Adrenal gland (tissue), 12 donors: ENCODE results near the gene GGT6. TPM values are rescaled to one million over a fixed set of nuclear protein-coding genes. Genes with fewer than 3 reads are reported as not detected.
"Not testable (repeated sequence)": the region's sequence is repeated elsewhere in the genome, so short reads cannot be mapped to it uniquely, and the experiment has no call there.

ENCODE experiments used
- DNase-seq, 7 donors: peaks; one replicate each; pipeline ENCODE4 v3.0.0-alpha.2; 2019 to 2020
- H3K27ac ChIP-seq, 5 donors: fragments of 200-600 bp; sonication (generic) in 4 of 5; 1 replicate in 3 of 5; 2 replicates in 2 of 5; pipeline versions ENCODE4 v1.5.1 to v1.8.0; 2016 to 2020; ENCODE audit warnings: mild to moderate bottlenecking in 1 of 5
- H3K27me3 ChIP-seq: fragments of 200-600 bp; 2 replicates; pipeline ENCODE4 v1.8.0; 2021
- H3K36me3 ChIP-seq, 2 donors: fragments of 200-600 bp; replicated peaks in 1 of 2; 1 replicate in 1 of 2; 2 replicates in 1 of 2; pipeline versions ENCODE4 v1.5.1 to v1.8.0; 2018 to 2022
- H3K4me1 ChIP-seq, 2 donors: fragments of 200-600 bp; replicated peaks in 1 of 2; 1 replicate in 1 of 2; 2 replicates in 1 of 2; pipeline versions ENCODE4 v1.5.1 to v1.8.0; 2018 to 2021
- H3K4me3 ChIP-seq, 4 donors: fragments of 200-600 bp; sonication (generic) in 3 of 4; one replicate each; pipeline ENCODE4 v1.5.1; 2016 to 2018
- H3K9me3 ChIP-seq, 3 donors: fragments of 200-600 bp; sonication (generic) in 1 of 3; replicated peaks in 1 of 3; 1 replicate in 2 of 3; 2 replicates in 1 of 3; pipeline versions ENCODE4 v1.5.1 to v1.8.0; 2016 to 2021
- CTCF ChIP-seq, 6 experiments: fragments of 450-650 bp in 4 of 6; fragments of 200-600 bp in 2 of 6; sonication (generic) in 1 of 6; IDR thresholded peaks; 1 replicate in 5 of 6; 2 replicates in 1 of 6; pipeline versions ENCODE4 v1.5.1 to v1.8.0; 2016 to 2021; ENCODE audit warnings: antibody characterized with exemption in 6 of 6, mild to moderate bottlenecking in 2 of 6, moderate library complexity in 1 of 6
- POLR2A ChIP-seq, 2 donors: fragments of 450-650 bp; IDR thresholded peaks; one replicate each; pipeline ENCODE4 v1.6.1; 2017; ENCODE audit warnings: antibody characterized with exemption in 2 of 2, mild to moderate bottlenecking in 2 of 2, moderate library complexity in 1 of 2
- WGBS, 4 donors: extraction: QIAGEN DNeasy Blood & Tissue Kit in 2 of 4; methylation state at CpG; one replicate each; pipeline versions ENCODE4 v1.1.5 to v1.1.7; 2013 to 2017; 5-methylcytosine and 5-hydroxymethylcytosine counted together
- intact Hi-C, 2 donors: fragments of 100-400 bp; cut with DNase I; formaldehyde crosslinking; loops; one replicate each; pipeline versions ENCODE4 v1.14.1 to v1.15.0; 2022 to 2023
- polyA plus RNA-seq, 3 donors: library from polyadenylated mRNA; stranded (reverse); fragments of 200-250 nt in 2 of 3; fragments of 350-450 nt in 1 of 3; fragmentation: Illumina TruSeq in 1 of 3; extraction: RNeasy Lipid Tissue Mini Kit (QIAGEN cat#74804) in 1 of 3; gene quantifications; one replicate each; pipeline ENCODE4 v1.2.3, GENCODE V29; 2013 to 2014
- total RNA-seq, 9 donors: library from RNA; depleted of rRNA in 4 of 9; stranded (reverse); fragments of >200 nt in 4 of 9; fragments of 120-200 nt in 1 of 9; fragmentation: NEBNext Ultra II Directional in 1 of 9; extraction: Animal tissue kit (Norgen Biotek cat#: 25700) in 1 of 9; gene quantifications; one replicate each; pipeline versions ENCODE4 v1.1.0 to v1.2.4, GENCODE V29; 2013 to 2023
- donor health status: healthy with polysubstance abuse.
- donor health status: Bipolar disorder and iron deficiency.
- donor health status: DM: yes; HTN: yes; CAD: no.
- donor health status: DM: no; HTN: no; CAD: no.
- donor health status: DM: no; HTN: no; CAD: no.
- donor health status: DM: yes; HTN: yes; CAD: no.

GGT6 gene
- total and polyA plus RNA-seq, 12 donors = 0.06 to 4.2 (median 0.88) TPM

- H3K27ac ChIP-seq = no peak overlapping the region
- H3K4me3 ChIP-seq = no peak overlapping the region
- no peak for DNase-seq
- 56 to 62% (median 59%) methylated on average over 3 to 7 of the region's 7 CpGs for WGBS, 4 donors
- intact Hi-C loops = no loop called here
- H3K4me1 ChIP-seq = peaks cover 6 to 9% of the 10 kb centered on the region in 2 donors
- no peak for TF ChIP-seq POLR2A (IDR thresholded peaks at IDR 0.05)
- no peak for TF ChIP-seq CTCF (IDR thresholded peaks at IDR 0.05)
- H3K9me3 ChIP-seq = no peaks in the 10 kb centered on the region
- H3K27me3 ChIP-seq = peaks cover 35% of the 10 kb centered on the region
- no peaks in the 10 kb centered on the region for H3K36me3 ChIP-seq
Measured at GRCh38 chr17:4582101-4582501, 21.7 kb upstream of the GGT6 start.

GRCh38 chr17:4580291-4580690 lies 19.9 kb upstream of the GGT6 start:
- no peak for DNase-seq
- Histone ChIP-seq H3K4me3 (no peak overlapping the region), H3K4me1 (peaks cover 6 to 9% of the 10 kb centered on the region in 2 donors), H3K9me3 (no peaks in the 10 kb centered on the region), H3K27ac (no peak overlapping the region), H3K27me3 (peaks cover 35% of the 10 kb centered on the region), H3K36me3 (no peaks in the 10 kb centered on the region)
- WGBS, 4 donors = 44 to 81% (median 52%) methylated on average over 3 to 7 of the region's 7 CpGs
- intact Hi-C loops = no loop called here
- TF ChIP-seq POLR2A (IDR thresholded peaks at IDR 0.05) = no peak
- TF ChIP-seq CTCF (IDR thresholded peaks at IDR 0.05) = no peak

GRCh38 chr17:4579678-4580077 lies 19.3 kb upstream of the GGT6 start:
- no peak for DNase-seq
- no peaks in the 10 kb centered on the region for H3K36me3 ChIP-seq

GRCh38 chr17:4578349-4578748 lies 18.0 kb upstream of the GGT6 start:
- H3K4me3 ChIP-seq, H3K4me1 ChIP-seq, H3K27ac ChIP-seq, H3K9me3 ChIP-seq, DNase-seq, H3K36me3 ChIP-seq, intact Hi-C loops: not testable (repeated sequence)
- 93 to 100% (median 97%) methylated on average over 3 to 20 of the region's 24 CpGs for WGBS, 4 donors
- peaks cover 16% of the 10 kb centered on the region for H3K27me3 ChIP-seq

More at GRCh38 chr17:4579678-4580077, 19.3 kb upstream of the GGT6 start:
- 80 to 92% (median 85%) methylated on average over 11 of the region's 11 CpGs for WGBS, 4 donors
- Histone ChIP-seq H3K4me1 (peaks cover 6 to 9% of the 10 kb centered on the region in 2 donors), H3K9me3 (no peaks in the 10 kb centered on the region), H3K4me3 (no peak overlapping the region), H3K27me3 (peaks cover 29% of the 10 kb centered on the region), H3K27ac (no peak overlapping the region)
- TF ChIP-seq POLR2A (IDR thresholded peaks at IDR 0.05) = no peak
- no peak for TF ChIP-seq CTCF (IDR thresholded peaks at IDR 0.05)
- intact Hi-C loops = no loop called here

- WGBS, 4 donors = 80 to 87% (median 85%) methylated on average over 8 of the region's 8 CpGs
- no peak for TF ChIP-seq CTCF (IDR thresholded peaks at IDR 0.05)
- no peak for TF ChIP-seq POLR2A (IDR thresholded peaks at IDR 0.05)
- no peaks in the 10 kb centered on the region for H3K9me3 ChIP-seq
- H3K27me3 ChIP-seq = peaks cover 9% of the 10 kb centered on the region
- no peaks in the 10 kb centered on the region for H3K4me1 ChIP-seq
- no peaks in the 10 kb centered on the region for H3K36me3 ChIP-seq
- H3K4me3 ChIP-seq = no peak overlapping the region
- H3K27ac ChIP-seq = no peak overlapping the region
- DNase-seq = no peak
- intact Hi-C loops = no loop called here
Measured at GRCh38 chr17:4577386-4577993, 17.1 kb upstream of the GGT6 start.
